NT2/D1 (cell line): ENCODE measurements around the gene GPT2.

ENCODE experiments used
- SUZ12 ChIP-seq: IDR thresholded peaks from 2 replicates; pipeline ENCODE4 v1.6.1; 2011; ENCODE audit not compliant: insufficient read length, insufficient read depth; ENCODE audit errors: extremely low read depth
- ZNF274 ChIP-seq: IDR thresholded peaks from 2 replicates; pipeline ENCODE4 v1.6.1; 2011; ENCODE audit warnings: mild to moderate bottlenecking, low read depth, low read length

DNA sequence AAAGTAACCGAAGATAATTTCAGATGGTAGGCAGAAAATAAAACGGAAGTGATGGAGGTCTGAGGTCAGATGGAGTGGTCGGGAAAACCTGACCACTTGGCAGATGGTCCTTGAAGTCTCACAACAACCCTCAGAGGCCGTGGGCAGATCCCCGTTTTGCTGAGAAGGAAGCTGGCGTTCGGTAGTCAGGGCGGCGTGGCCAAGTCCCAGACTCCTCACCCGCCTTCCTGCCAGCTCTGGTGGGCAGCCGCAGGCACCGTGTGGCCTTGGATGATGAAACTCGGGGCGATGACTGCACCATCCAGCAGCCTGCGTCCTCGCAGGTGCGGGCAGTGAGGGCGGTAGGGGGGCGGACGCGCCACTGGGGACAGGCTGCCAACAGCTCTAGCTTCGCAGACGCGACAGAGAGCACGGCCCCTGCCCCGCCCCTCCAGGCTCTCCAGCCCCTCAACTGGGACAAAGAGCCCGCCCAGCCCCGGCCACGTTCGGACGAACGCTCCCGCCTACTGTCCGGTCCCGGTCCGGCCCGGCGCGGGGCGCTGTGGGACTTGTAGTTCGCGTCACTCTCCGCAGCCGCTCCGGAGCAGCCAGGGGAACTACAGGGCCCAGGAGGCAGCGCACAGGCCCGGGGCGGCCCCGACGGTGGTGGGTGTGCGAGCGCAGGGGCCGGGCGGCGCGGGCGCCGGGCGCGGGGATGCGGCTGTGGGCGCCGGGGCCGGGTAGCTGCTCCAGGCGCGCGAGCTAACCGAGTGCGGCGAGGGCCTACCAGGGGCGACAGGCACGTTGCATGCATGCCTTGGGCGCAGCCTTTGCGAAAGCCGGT, at the start of gene GPT2:
- TF ChIP-seq SUZ12 (no peak), ZNF274 (no peak)
